IMR-90 (cell line): ENCODE measurements around the gene SYTL3. TPM values are rescaled to one million over a fixed set of nuclear protein-coding genes. Genes with fewer than 3 reads are reported as not detected.

Source experiments
- ATAC-seq: fragments of 200-7000 bp; cut with Tn5 transposase; 2 replicates; pipeline ENCODE4 v1.9.1; 2020; ENCODE audit warnings: low read depth, mild to moderate bottlenecking, moderate library complexity
- BruUV-seq: library from RNA; stranded (reverse); fragments of 400-500 nt; replicated peaks from 2 replicates; lab custom pipeline; 2021; lab: Mats Ljungman, UMichigan
- CTCF ChIA-PET: fragments of 300-600 bp; formaldehyde crosslinking; extraction: SDS; loops from one replicate; lab custom pipeline; 2021; ENCODE audit warnings: antibody characterized with exemption; lab: Yijun Ruan, JAX
- POLR2A ChIA-PET: fragments of 300-600 bp; sonication (Branson Sonifier 250); formaldehyde crosslinking; loops from one replicate; lab custom pipeline; 2022; ENCODE audit warnings: antibody characterized with exemption; ENCODE audit not compliant: unreplicated experiment; lab: Charles Lee
- DNase-seq: peaks from one replicate; pipeline ENCODE4 v3.0.0; 2013
- H2AFZ ChIP-seq: replicated peaks from 2 replicates; pipeline ENCODE3; 2013; ENCODE audit warnings: low read length, mild to moderate bottlenecking; ENCODE audit not compliant: poor library complexity
- H2AK5ac ChIP-seq: 2 replicates; pipeline ENCODE4 v1.6.1; 2013; ENCODE audit warnings: low read depth, low read length, inconsistent platforms
- H2AK9ac ChIP-seq: replicated peaks from 2 replicates; pipeline ENCODE3; 2013; ENCODE audit warnings: mild to moderate bottlenecking, low read depth, low read length, moderate library complexity; ENCODE audit not compliant: poor library complexity
- H2BK120ac ChIP-seq: 2 replicates; pipeline ENCODE4 v1.6.1; 2013; ENCODE audit warnings: low read depth, low read length, inconsistent platforms
- H2BK15ac ChIP-seq: 3 replicates; pipeline ENCODE4 v1.6.1; 2013; ENCODE audit warnings: low read depth, low read length, inconsistent platforms
- H2BK20ac ChIP-seq: 2 replicates; pipeline ENCODE4 v1.6.1; 2013; ENCODE audit warnings: low read depth, mild to moderate bottlenecking, inconsistent platforms, low read length, moderate library complexity
- H2BK5ac ChIP-seq: 2 replicates; pipeline ENCODE4 v1.6.1; 2013; ENCODE audit warnings: mild to moderate bottlenecking, low read depth, low read length, inconsistent platforms; ENCODE audit not compliant: poor library complexity, severe bottlenecking
- H3K14ac ChIP-seq: replicated peaks from 2 replicates; pipeline ENCODE4 v1.6.1; 2013; ENCODE audit warnings: low read depth, low read length, inconsistent platforms
- H3K18ac ChIP-seq: 2 replicates; pipeline ENCODE4 v1.6.1; 2013; ENCODE audit warnings: low read depth, low read length, control low read depth
- H3K23ac ChIP-seq: 2 replicates; pipeline ENCODE4 v1.6.1; 2013; ENCODE audit warnings: low read depth, low read length, inconsistent platforms
- H3K27ac ChIP-seq: 2 replicates; pipeline ENCODE4 v1.5.1; 2013; ENCODE audit warnings: mild to moderate bottlenecking, control low read depth, low read length; ENCODE audit not compliant: insufficient read depth
- H3K27me3 ChIP-seq: 2 replicates; pipeline ENCODE4 v1.6.1; 2013; ENCODE audit warnings: low read length; ENCODE audit not compliant: control insufficient read depth, insufficient read depth
- H3K36me3 ChIP-seq: 2 replicates; pipeline ENCODE4 v1.6.1; 2013; ENCODE audit warnings: low read length, mixed read lengths; ENCODE audit not compliant: control insufficient read depth, insufficient read depth
- H3K4ac ChIP-seq: 2 replicates; pipeline ENCODE4 v1.6.1; 2013; ENCODE audit warnings: low read depth, low read length, inconsistent platforms
- H3K4me1 ChIP-seq: 2 replicates; pipeline ENCODE4 v1.6.1; 2013; ENCODE audit warnings: low read length, mixed read lengths; ENCODE audit not compliant: control insufficient read depth, insufficient read depth
- H3K4me2 ChIP-seq: 2 replicates; pipeline ENCODE4 v1.6.1; 2013; ENCODE audit warnings: low read depth, mild to moderate bottlenecking, control low read depth, low read length, moderate library complexity
- H3K4me3 ChIP-seq: 2 replicates; pipeline ENCODE4 v1.5.1; 2013; ENCODE audit warnings: low read depth, mild to moderate bottlenecking, control low read depth, low read length, moderate library complexity; ENCODE audit not compliant: insufficient read depth
- H3K56ac ChIP-seq: 2 replicates; pipeline ENCODE4 v1.6.1; 2013; ENCODE audit warnings: low read length, inconsistent platforms; ENCODE audit not compliant: insufficient read depth; ENCODE audit errors: extremely low read depth
- H3K79me1 ChIP-seq, 2 experiments: 2 replicates each; pipeline ENCODE4 v1.6.1; 2013; ENCODE audit warnings: low read length in 2 of 2, inconsistent platforms in 1 of 2, low read depth in 1 of 2
- H3K9ac ChIP-seq: 2 replicates; pipeline ENCODE4 v1.6.1; 2013; ENCODE audit warnings: low read depth, low read length, control low read depth
- H3K9me1 ChIP-seq: 2 replicates; pipeline ENCODE4 v1.6.1; 2013; ENCODE audit warnings: low read length, inconsistent platforms; ENCODE audit not compliant: insufficient read depth
- H3K9me3 ChIP-seq: 2 replicates; pipeline ENCODE4 v1.6.1; 2013; ENCODE audit warnings: low read length; ENCODE audit not compliant: control insufficient read depth, insufficient read depth
- H4K20me1 ChIP-seq: 2 replicates; pipeline ENCODE4 v1.6.1; 2013; ENCODE audit warnings: low read length, inconsistent platforms; ENCODE audit not compliant: insufficient read depth
- H4K5ac ChIP-seq: 2 replicates; pipeline ENCODE4 v1.6.1; 2013; ENCODE audit warnings: mild to moderate bottlenecking, low read depth, low read length, control low read depth
- H4K8ac ChIP-seq, 2 experiments: 2 replicates each; pipeline ENCODE4 v1.6.1; 2013; ENCODE audit warnings: low read depth in 2 of 2, low read length in 2 of 2, control low read depth in 1 of 2, inconsistent platforms in 1 of 2
- H4K91ac ChIP-seq: 2 replicates; pipeline ENCODE4 v1.6.1; 2013; ENCODE audit warnings: low read depth, low read length, inconsistent platforms; ENCODE audit not compliant: insufficient read depth
- CEBPB ChIP-seq: IDR thresholded peaks from 2 replicates; pipeline ENCODE4 v1.6.1; 2012; ENCODE audit warnings: low read depth, low read length, improper control_type of control experiment
- CHD1 ChIP-seq: IDR thresholded peaks from 2 replicates; pipeline ENCODE4 v1.6.1; 2012; ENCODE audit warnings: low read depth, low read length, improper control_type of control experiment
- CTCF ChIP-seq: conservative IDR thresholded peaks from 2 replicates; pipeline ENCODE4 v1.5.1; 2012; ENCODE audit warnings: mild to moderate bottlenecking, low read depth, low read length, improper control_type of control experiment
- ELK1 ChIP-seq: fragments of 150-350 bp; IDR thresholded peaks from 2 replicates; pipeline ENCODE4 v1.6.1; 2016; ENCODE audit warnings: low read depth, mild to moderate bottlenecking, low read length, moderate library complexity, borderline replicate concordance
- FOS ChIP-seq: fragments of 150-350 bp; IDR thresholded peaks from 2 replicates; pipeline ENCODE4 v1.6.1; 2016; ENCODE audit warnings: low read depth, low read length
- MAFK ChIP-seq: IDR thresholded peaks from 2 replicates; pipeline ENCODE4 v1.6.1; 2012; ENCODE audit warnings: low read depth, low read length, improper control_type of control experiment
- MAZ ChIP-seq: IDR thresholded peaks from 2 replicates; pipeline ENCODE4 v1.6.1; 2012; ENCODE audit warnings: low read depth, mild to moderate bottlenecking, low read length, improper control_type of control experiment, moderate library complexity, borderline replicate concordance
- MXI1 ChIP-seq: IDR thresholded peaks from 2 replicates; pipeline ENCODE4 v1.6.1; 2012; ENCODE audit warnings: low read depth, mild to moderate bottlenecking, low read length, moderate library complexity, borderline replicate concordance
- NFE2L2 ChIP-seq: fragments of 150-350 bp; IDR thresholded peaks from 2 replicates; pipeline ENCODE4 v1.6.1; 2016; ENCODE audit warnings: low read depth, mild to moderate bottlenecking, low read length
- POLR2A ChIP-seq: IDR thresholded peaks from 2 replicates; pipeline ENCODE4 v1.6.1; 2012; ENCODE audit warnings: mild to moderate bottlenecking, low read depth, low read length
- RAD21 ChIP-seq: IDR thresholded peaks from 2 replicates; pipeline ENCODE4 v1.6.1; 2012; ENCODE audit warnings: low read length, improper control_type of control experiment
- RCOR1 ChIP-seq: IDR thresholded peaks from 2 replicates; pipeline ENCODE4 v1.6.1; 2012; ENCODE audit warnings: mild to moderate bottlenecking, low read length, improper control_type of control experiment; ENCODE audit not compliant: insufficient replicate concordance
- SMC3 ChIP-seq: fragments of 150-350 bp; IDR thresholded peaks from 2 replicates; pipeline ENCODE4 v1.6.1; 2016; ENCODE audit warnings: low read depth, mild to moderate bottlenecking, antibody characterized with exemption, low read length, moderate library complexity
- WGBS, 2 experiments: methylation state at CpG; one replicate each; pipeline versions ENCODE4 v1.1.5 to v1.1.7; 2013; ENCODE audit warnings: missing lambda C conversion rate in 2 of 2; ENCODE audit not compliant: insufficient read length in 1 of 2; ENCODE audit errors: extremely low coverage in 2 of 2; 5-methylcytosine and 5-hydroxymethylcytosine counted together
- dilution Hi-C: fragments of 300-500 bp; cut with HindIII; formaldehyde crosslinking; loops from one replicate; pipeline ENCODE4 v1.14.3; 2018; ENCODE audit warnings: low sequenced_read_pairs; ENCODE audit not compliant: unreplicated experiment
- in situ Hi-C: fragments of 300-500 bp; cut with MboI; formaldehyde crosslinking; loops from 3 replicates; pipeline ENCODE4 v1.14.3; 2019; ENCODE audit warnings: low sequenced_read_pairs, inconsistent platforms, mixed read lengths
- intact Hi-C: fragments of 100-400 bp; cut with micrococcal nuclease; formaldehyde crosslinking; loops from 2 replicates; pipeline ENCODE4 v1.10.0; 2022
- polyA plus RNA-seq, 3 experiments: library from polyadenylated mRNA; depleted of rRNA; stranded (reverse); fragments of >200 nt; gene quantifications; 2 replicates each; pipeline ENCODE4 v1.2.3, GENCODE V29; 2012; ENCODE audit warnings: low replicate concordance in 1 of 3
- total RNA-seq: library from RNA; depleted of rRNA; stranded (reverse); fragments of >200 nt; gene quantifications from 2 replicates; pipeline ENCODE4 v1.2.3, GENCODE V29; 2012

The SYTL3 gene
- total and polyA plus RNA-seq, 2 of the 4 experiments (the other 2 are of a cell fraction): 2.9 to 4.3 TPM

- TF ChIP-seq RAD21 (no peak), SMC3 (no peak)
These were observed 88.1 kb downstream of the SYTL3 start (continued) for GRCh38 chr6:158737710-158738615.

- intact Hi-C loops: no loop called here
- CTCF ChIA-PET: no interaction called here
- dilution Hi-C loops: no loop called here
- TF ChIP-seq CTCF (no peak), MAZ (no peak), MAFK (no peak), RCOR1 (no peak), MXI1 (no peak), ELK1 (no peak), CHD1 (no peak), POLR2A (no peak), RAD21 (no peak), FOS (no peak), CEBPB (no peak), NFE2L2 (no peak)
These were observed 89.8 kb downstream of the SYTL3 start for GRCh38 chr6:158739673-158740072.

More at GRCh38 chr6:158739673-158740072, 89.8 kb downstream of the SYTL3 start:
- no peak overlapping the region for H2AFZ ChIP-seq
- H4K5ac ChIP-seq: no peak overlapping the region
- H2BK120ac ChIP-seq: no peak overlapping the region
- H3K9ac ChIP-seq: no peak overlapping the region
- H2BK20ac ChIP-seq: no peak overlapping the region
- H3K4ac ChIP-seq: no peak overlapping the region
- no peaks in the 10 kb centered on the region for H3K4me1 ChIP-seq
- DNase-seq (no peak), ATAC-seq (no peak)
- no peak overlapping the region for H3K27ac ChIP-seq
- no peak overlapping the region for H3K56ac ChIP-seq
- H2BK15ac ChIP-seq: no peak overlapping the region
- in situ Hi-C loops: no loop called here
- no peaks in the 10 kb centered on the region for H3K27me3 ChIP-seq
- H2AK9ac ChIP-seq: no peak overlapping the region
- no peak overlapping the region for H2AK5ac ChIP-seq
- no peak overlapping the region for H4K8ac ChIP-seq
- H3K9me1 ChIP-seq: peaks cover 8% of the 10 kb centered on the region; the same call in 1 of the 2 replicates
- H3K18ac ChIP-seq: no peak overlapping the region
- no peak overlapping the region for H3K4me3 ChIP-seq
- POLR2A ChIA-PET: no interaction called here
- no peaks in the 10 kb centered on the region for H3K79me1 ChIP-seq
- H3K36me3 ChIP-seq: no peaks in the 10 kb centered on the region
- no peak overlapping the region for H3K4me2 ChIP-seq
- H4K91ac ChIP-seq: no peak overlapping the region
- no peaks in the 10 kb centered on the region for H4K20me1 ChIP-seq
- BruUV-seq: no TSS peak
- H3K23ac ChIP-seq: no peak overlapping the region
- no CpG with 5 or more reads among the region's 1 CpG for WGBS, 2 experiments
- H3K9me3 ChIP-seq: peaks cover 2% of the 10 kb centered on the region; the same call in 1 of the 2 replicates
- no peak overlapping the region for H3K14ac ChIP-seq
- H2BK5ac ChIP-seq: no peak overlapping the region
